Pulmonary artery endothelial cell (primary cell): ENCODE results near the gene VPS16. TPM values are rescaled to one million over a fixed set of nuclear protein-coding genes. Genes with fewer than 3 reads are reported as not detected.
"Not testable (repeated sequence)": the region's sequence is repeated elsewhere in the genome, so short reads cannot be mapped to it uniquely, and the experiment has no call there.

ENCODE experiments used
- DNase-seq: peaks from one replicate; pipeline ENCODE4 v3.0.0-alpha.2; 2011; ENCODE audit warnings: low read depth, low spot score
- total RNA-seq: library from RNA; depleted of rRNA; stranded (reverse); fragments of >200 nt; gene quantifications from 2 replicates; pipeline ENCODE4 v1.2.3, GENCODE V29; 2014

The VPS16 gene
- total RNA-seq, 1 donor from 2014 or later, result 43.8 TPM

- no peak for DNase-seq
These were observed 34.2 kb upstream of the VPS16 start for GRCh38 chr20:2806351-2806701.

- DNase-seq, result no peak
These were observed 33.5 kb upstream of the VPS16 start for GRCh38 chr20:2807019-2807418.

- DNase-seq, result not testable (repeated sequence)
These were observed 32.6 kb upstream of the VPS16 start for GRCh38 chr20:2807929-2808328.

GRCh38 chr20:2809690-2810089 is 30.9 kb upstream of the VPS16 start:
- no peak for DNase-seq

GRCh38 chr20:2812189-2812588 is 28.4 kb upstream of the VPS16 start:
- DNase-seq, result no peak

GRCh38 chr20:2814076-2814475 is 26.5 kb upstream of the VPS16 start:
- DNase-seq, result no peak

GRCh38 chr20:2814587-2815051 is 25.9 kb upstream of the VPS16 start, which contains the start of gene C20orf141:
C20orf141 (plus strand) TSS chr20:2814987; CDS start chr20:2815185, 198 bp downstream.
- DNase-seq, result peak; percentile 36

GRCh38 chr20:2815242-2815900 is 25.2 kb upstream of the VPS16 start:
- no peak for DNase-seq

- no peak for DNase-seq
These were observed 24.4 kb upstream of the VPS16 start, which contains the start of gene TMEM239 for GRCh38 chr20:2816030-2816582. TMEM239 (plus strand) TSS chr20:2816364; CDS start chr20:2816555, 191 bp downstream.

- DNase-seq, result no peak
These were observed 23.8 kb upstream of the VPS16 start for GRCh38 chr20:2816583-2817340.

GRCh38 chr20:2817341-2817726 is 23.2 kb upstream of the VPS16 start:
- no peak for DNase-seq

- no peak for DNase-seq
These were observed 22.5 kb upstream of the VPS16 start for GRCh38 chr20:2817891-2818595.

GRCh38 chr20:2820084-2820895 is 20.3 kb upstream of the VPS16 start:
- no peak for DNase-seq

- DNase-seq, result no peak
These were observed 19.4 kb upstream of the VPS16 start for GRCh38 chr20:2820896-2821869.

GRCh38 chr20:2822073-2822472 is 18.5 kb upstream of the VPS16 start:
- DNase-seq, result no peak

GRCh38 chr20:2825761-2826160 is 14.8 kb upstream of the VPS16 start:
- no peak for DNase-seq

GRCh38 chr20:2826655-2827054 is 13.9 kb upstream of the VPS16 start:
- no peak for DNase-seq

- DNase-seq, result no peak
These were observed 11.2 kb upstream of the VPS16 start for GRCh38 chr20:2829376-2829775.

- not testable (repeated sequence) for DNase-seq
These were observed 9.3 kb upstream of the VPS16 start for GRCh38 chr20:2831206-2831605.

- no peak for DNase-seq
These were observed 6.8 kb upstream of the VPS16 start for GRCh38 chr20:2833761-2834160.
